Ovary (tissue), 3 donors: ENCODE data around the gene PUDP.

Experiments
- POLR2A ChIP-seq: fragments of 450-650 bp; IDR thresholded peaks from one replicate; pipeline ENCODE4 v1.6.1; 2017; ENCODE audit warnings: antibody characterized with exemption, mild to moderate bottlenecking, moderate library complexity
- TF ChIP-seq, protein P1 (sequence below), 3 donors: fragments of 450-650 bp in 2 of 3; fragments of 200-600 bp in 1 of 3; IDR thresholded peaks; one replicate each; pipeline versions ENCODE4 v1.5.1 to v1.8.0; 2016 to 2022; ENCODE audit warnings: antibody characterized with exemption in 3 of 3, mild to moderate bottlenecking in 1 of 3
- donor health status: DM: no; HTN: no; CAD: no.

DNA sequence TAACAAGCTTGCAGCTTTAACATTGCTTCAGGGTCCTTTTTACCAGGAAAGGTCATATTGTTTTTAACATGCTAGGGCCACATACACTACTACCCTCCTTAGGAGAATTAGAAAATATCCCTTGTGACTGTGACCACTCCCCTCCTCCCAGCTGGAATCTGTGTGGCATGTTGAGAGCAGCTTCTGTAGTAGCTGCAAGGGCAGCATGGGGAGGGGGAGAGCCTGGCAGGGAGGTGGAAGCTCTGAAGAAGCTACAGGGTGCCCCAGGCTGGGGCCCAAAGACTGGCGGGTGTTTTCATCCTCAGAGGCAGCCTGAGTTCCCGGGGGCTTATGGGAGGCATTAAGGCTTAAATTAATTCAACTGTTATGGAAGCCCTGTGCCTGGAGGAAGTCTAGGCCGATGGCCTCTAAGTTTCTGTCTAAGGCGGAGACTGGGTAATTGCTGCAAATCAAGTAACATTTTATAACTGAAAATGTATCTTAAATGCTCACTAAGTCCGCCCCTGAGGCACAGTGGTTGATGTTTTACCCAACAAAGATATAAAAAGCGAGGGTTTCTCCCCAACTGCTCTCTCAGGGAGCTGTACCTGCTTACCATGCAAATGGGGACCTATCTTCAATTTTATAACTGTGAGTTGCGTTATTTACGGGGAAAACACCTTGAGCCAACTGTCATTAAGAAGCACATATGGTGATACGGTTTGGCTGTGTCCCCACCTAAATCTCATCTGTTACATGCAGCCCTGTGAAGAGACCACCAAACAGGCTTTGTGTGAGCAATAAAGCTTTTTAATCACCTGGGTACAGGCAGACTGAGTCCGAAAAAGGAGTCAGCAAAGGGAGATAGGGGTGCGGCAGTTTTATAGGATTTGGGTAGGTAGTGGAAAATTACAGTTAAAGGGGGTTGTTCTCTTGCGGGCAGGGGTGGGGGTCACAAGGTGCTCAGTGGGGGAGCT, 37.8 kb downstream of the PUDP start:
- TF ChIP-seq, protein P1, sequence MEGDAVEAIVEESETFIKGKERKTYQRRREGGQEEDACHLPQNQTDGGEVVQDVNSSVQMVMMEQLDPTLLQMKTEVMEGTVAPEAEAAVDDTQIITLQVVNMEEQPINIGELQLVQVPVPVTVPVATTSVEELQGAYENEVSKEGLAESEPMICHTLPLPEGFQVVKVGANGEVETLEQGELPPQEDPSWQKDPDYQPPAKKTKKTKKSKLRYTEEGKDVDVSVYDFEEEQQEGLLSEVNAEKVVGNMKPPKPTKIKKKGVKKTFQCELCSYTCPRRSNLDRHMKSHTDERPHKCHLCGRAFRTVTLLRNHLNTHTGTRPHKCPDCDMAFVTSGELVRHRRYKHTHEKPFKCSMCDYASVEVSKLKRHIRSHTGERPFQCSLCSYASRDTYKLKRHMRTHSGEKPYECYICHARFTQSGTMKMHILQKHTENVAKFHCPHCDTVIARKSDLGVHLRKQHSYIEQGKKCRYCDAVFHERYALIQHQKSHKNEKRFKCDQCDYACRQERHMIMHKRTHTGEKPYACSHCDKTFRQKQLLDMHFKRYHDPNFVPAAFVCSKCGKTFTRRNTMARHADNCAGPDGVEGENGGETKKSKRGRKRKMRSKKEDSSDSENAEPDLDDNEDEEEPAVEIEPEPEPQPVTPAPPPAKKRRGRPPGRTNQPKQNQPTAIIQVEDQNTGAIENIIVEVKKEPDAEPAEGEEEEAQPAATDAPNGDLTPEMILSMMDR (IDR thresholded peaks at IDR 0.05), result no peak
- TF ChIP-seq POLR2A, result no peak
